ENCODE measurements around the gene HAS3.

HAS3 gene

GRCh38 chr16:69150146-69150865 is 44.9 kb downstream of the HAS3 start:
- no peak for DNase-seq

- no peak for DNase-seq
Observed at GRCh38 chr16:69157196-69157595, 51.7 kb downstream of the HAS3 start.

- DNase-seq: no peak
Observed at GRCh38 chr16:69160192-69160591, 54.7 kb downstream of the HAS3 start.

- no peak for DNase-seq
Observed at GRCh38 chr16:69165584-69165983, 60.1 kb downstream of the HAS3 start.

GRCh38 chr16:69166221-69166833 is 60.9 kb downstream of the HAS3 start:
- peak; percentile 49 for DNase-seq

GRCh38 chr16:69166946-69167930 is 61.8 kb downstream of the HAS3 start:
- no peak for DNase-seq

All from activated T-cell treated with anti-CD3 and anti-CD28 coated beads, Interleukin-2, amount 50 U/mL, for 1 hour (primary cell).